GM19395 (cell line): ENCODE data around the gene IPO4.

Experiments used
- ATAC-seq: cut with Tn5 transposase; IDR thresholded peaks from one replicate; pipeline ENCODE4 v1.9.1; 2021; ENCODE audit warnings: mild to moderate bottlenecking, moderate library complexity; ENCODE audit not compliant: unreplicated experiment

IPO4 gene

GRCh38 chr14:24135834-24136683, 52.6 kb downstream of the IPO4 start, which contains the start of gene PSME1:
PSME1 (plus strand) TSS chr14:24136194; CDS start chr14:24136263, 69 bp downstream.
- peak; percentile 75 for ATAC-seq

GRCh38 chr14:24135584-24135833, 53.1 kb downstream of the IPO4 start:
- peak; percentile 9 for ATAC-seq

GRCh38 chr14:24133735-24134134, 54.9 kb downstream of the IPO4 start:
- no peak for ATAC-seq

GRCh38 chr14:24132976-24133375, 55.6 kb downstream of the IPO4 start:
- ATAC-seq = no peak

- no peak for ATAC-seq
Observed at GRCh38 chr14:24132061-24132685, 56.4 kb downstream of the IPO4 start.

GRCh38 chr14:24131549-24131966, 57.1 kb downstream of the IPO4 start:
- no peak for ATAC-seq

- no peak for ATAC-seq
Observed at GRCh38 chr14:24130717-24131548, 57.7 kb downstream of the IPO4 start.

- ATAC-seq = no peak
Observed at GRCh38 chr14:24130380-24130716, 58.3 kb downstream of the IPO4 start, which contains the start of gene FITM1. FITM1 (plus strand) TSS chr14:24130659; CDS start chr14:24131564, 905 bp downstream.
